ENCODE results near the gene ZNRF1. TPM values are rescaled to one million over a fixed set of nuclear protein-coding genes. Genes with fewer than 3 reads are reported as not detected.
A peak's percentile ranks its signal among the peaks of the same experiment; 100 is the strongest.

The ZNRF1 gene
- total RNA-seq, 1 experiment from 2014 or later: 55.1 TPM

DNA sequence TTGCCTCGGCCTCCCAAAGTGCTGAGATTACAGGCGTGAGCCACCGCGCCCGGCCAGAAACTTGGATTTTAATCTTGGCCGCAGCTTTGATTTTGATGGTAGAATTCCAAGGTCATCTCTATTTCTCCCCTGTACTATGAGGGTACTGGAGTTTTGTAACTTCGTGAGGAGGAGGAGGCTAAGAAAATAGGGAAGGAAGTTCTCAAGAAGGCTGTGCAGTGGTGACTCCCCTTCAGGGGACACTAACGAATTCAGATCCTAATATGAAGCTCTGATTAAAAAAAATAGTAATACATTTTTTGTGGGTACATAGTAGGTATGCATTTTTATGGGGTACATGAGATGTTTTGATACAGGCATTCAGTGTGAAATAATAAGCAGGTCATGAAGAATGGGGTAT is 61.9 kb downstream of the ZNRF1 start:
- no peaks in the 10 kb centered on the region for H3K36me3 ChIP-seq (ENCODE audit: insufficient read depth, low read length, poor library complexity, severe bottlenecking)
- intact Hi-C loops (cut with micrococcal nuclease; ENCODE audit: unreplicated experiment): no loop called here
- no peaks in the 10 kb centered on the region for H3K27me3 ChIP-seq (replicated peaks; ENCODE audit: insufficient read depth, low read depth, low read length, poor library complexity)
- BruUV-seq (replicated peaks): no TSS peak
- H3K27ac ChIP-seq (ENCODE audit: low read depth, low read length, poor library complexity, severe bottlenecking): no peak overlapping the region
- POLR2A ChIA-PET (ENCODE audit: low non-redundant PET): no interaction called here
- TF ChIP-seq, protein P1, sequence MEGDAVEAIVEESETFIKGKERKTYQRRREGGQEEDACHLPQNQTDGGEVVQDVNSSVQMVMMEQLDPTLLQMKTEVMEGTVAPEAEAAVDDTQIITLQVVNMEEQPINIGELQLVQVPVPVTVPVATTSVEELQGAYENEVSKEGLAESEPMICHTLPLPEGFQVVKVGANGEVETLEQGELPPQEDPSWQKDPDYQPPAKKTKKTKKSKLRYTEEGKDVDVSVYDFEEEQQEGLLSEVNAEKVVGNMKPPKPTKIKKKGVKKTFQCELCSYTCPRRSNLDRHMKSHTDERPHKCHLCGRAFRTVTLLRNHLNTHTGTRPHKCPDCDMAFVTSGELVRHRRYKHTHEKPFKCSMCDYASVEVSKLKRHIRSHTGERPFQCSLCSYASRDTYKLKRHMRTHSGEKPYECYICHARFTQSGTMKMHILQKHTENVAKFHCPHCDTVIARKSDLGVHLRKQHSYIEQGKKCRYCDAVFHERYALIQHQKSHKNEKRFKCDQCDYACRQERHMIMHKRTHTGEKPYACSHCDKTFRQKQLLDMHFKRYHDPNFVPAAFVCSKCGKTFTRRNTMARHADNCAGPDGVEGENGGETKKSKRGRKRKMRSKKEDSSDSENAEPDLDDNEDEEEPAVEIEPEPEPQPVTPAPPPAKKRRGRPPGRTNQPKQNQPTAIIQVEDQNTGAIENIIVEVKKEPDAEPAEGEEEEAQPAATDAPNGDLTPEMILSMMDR (conservative IDR thresholded peaks at IDR 0.05; ENCODE audit: low read depth, low read length): no peak
- peaks cover 8% of the 10 kb centered on the region for H3K4me1 ChIP-seq (ENCODE audit: insufficient read depth, low read length, poor library complexity, severe bottlenecking)
- no peak overlapping the region for H3K4me3 ChIP-seq (ENCODE audit: low read depth, low read length, poor library complexity, severe bottlenecking)
- H3K9me3 ChIP-seq (ENCODE audit: low read depth, low read length, poor library complexity, severe bottlenecking): no peaks in the 10 kb centered on the region
- no peak for DNase-seq (ENCODE audit: low spot score)
- CTCF ChIA-PET: no interaction called here

DNA sequence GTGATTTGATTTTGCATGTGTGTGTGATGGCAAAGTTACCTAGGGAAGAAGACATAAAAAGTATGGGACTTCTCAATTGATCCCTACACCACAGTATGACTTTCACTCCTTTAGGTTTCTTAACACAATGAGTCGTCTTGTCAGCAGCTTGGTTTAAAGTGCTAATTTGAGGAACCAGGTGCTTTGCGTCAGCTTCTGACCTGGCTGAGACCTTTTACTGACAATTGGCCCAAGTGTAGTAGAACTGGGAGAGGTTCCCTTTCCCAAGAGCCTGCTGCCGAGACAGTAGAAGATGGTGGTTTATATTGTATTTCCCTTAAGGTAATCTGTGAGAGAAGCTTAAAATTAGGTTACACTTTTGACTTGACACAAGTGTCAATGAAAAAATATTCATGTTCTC is 62.8 kb downstream of the ZNRF1 start:
- no peak for DNase-seq (ENCODE audit: low spot score)
- TF ChIP-seq, protein P1 (conservative IDR thresholded peaks at IDR 0.05; ENCODE audit: low read depth, low read length): no peak
- H3K27ac ChIP-seq (ENCODE audit: low read depth, low read length, poor library complexity, severe bottlenecking): no peak overlapping the region
- no peaks in the 10 kb centered on the region for H3K9me3 ChIP-seq (ENCODE audit: low read depth, low read length, poor library complexity, severe bottlenecking)
- no peak overlapping the region for H3K4me3 ChIP-seq (ENCODE audit: low read depth, low read length, poor library complexity, severe bottlenecking)
- peaks cover 8% of the 10 kb centered on the region for H3K4me1 ChIP-seq (ENCODE audit: insufficient read depth, low read length, poor library complexity, severe bottlenecking)
- CTCF ChIA-PET: interaction anchor here (0.7 kb wide), 1 partner anchor 17 kb away, joined by 4 read pairs; no protein-coding TSS in a partner anchor
- H3K36me3 ChIP-seq (ENCODE audit: insufficient read depth, low read length, poor library complexity, severe bottlenecking): no peaks in the 10 kb centered on the region
- POLR2A ChIA-PET (ENCODE audit: low non-redundant PET): no interaction called here
- intact Hi-C loops (cut with micrococcal nuclease; ENCODE audit: unreplicated experiment): no loop called here
- H3K27me3 ChIP-seq (replicated peaks; ENCODE audit: insufficient read depth, low read depth, low read length, poor library complexity): no peaks in the 10 kb centered on the region
- BruUV-seq (replicated peaks): no TSS peak

DNA sequence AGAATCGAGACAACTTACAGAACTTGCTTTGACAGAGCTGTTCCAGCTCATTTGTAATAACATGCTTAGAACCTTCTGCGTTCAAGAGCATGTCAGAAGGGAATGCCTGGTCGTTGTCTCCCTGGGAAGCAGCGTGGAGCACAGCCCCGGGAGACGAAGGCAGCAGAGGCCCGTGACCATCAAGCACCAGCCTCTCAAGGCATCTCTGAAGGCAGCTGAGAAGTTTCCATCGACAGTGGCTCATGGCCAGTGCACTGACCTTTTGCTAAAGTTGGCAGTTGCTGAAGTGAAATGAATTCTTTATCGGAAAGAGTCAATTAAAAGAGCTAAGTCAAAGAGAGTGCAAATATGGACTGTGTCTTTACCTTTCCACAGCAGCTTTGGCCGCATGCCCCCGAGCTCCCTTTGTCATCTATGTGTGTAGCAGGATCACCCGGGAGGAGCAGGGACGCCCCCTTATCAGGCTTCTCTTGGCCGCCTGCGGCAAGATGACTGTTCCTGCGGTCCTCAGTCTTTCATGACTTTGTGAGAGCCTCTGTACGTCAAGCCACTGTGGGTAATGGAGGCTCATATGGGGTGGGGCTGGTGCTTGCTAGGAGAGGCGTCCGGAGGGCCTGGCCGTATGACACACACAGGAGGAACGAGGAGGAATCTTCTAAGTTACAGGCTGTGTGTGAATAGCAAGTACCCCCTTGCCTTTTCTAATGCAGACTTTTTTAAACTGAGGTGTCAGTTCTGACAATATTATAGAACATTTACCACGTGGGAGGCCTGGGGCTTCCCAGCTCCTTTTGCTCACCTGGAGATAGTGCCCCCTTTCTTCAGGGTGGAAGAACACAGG is 63.5 kb downstream of the ZNRF1 start:
- no TSS peak for BruUV-seq (replicated peaks)
- TF ChIP-seq, protein P1 (conservative IDR thresholded peaks at IDR 0.05; ENCODE audit: low read depth, low read length): no peak
- TF ChIP-seq EZH2 (IDR thresholded peaks at IDR 0.05; ENCODE audit: borderline replicate concordance, low read depth, low read length, poor library complexity, severe bottlenecking): no peak
- no peaks in the 10 kb centered on the region for H3K27me3 ChIP-seq (replicated peaks; ENCODE audit: insufficient read depth, low read depth, low read length, poor library complexity)
- CTCF ChIA-PET: interaction anchor here (0.7 kb wide), 1 partner anchor 18 kb away, joined by 4 read pairs; no protein-coding TSS in a partner anchor
- POLR2A ChIA-PET (ENCODE audit: low non-redundant PET): no interaction called here
- peaks cover 8% of the 10 kb centered on the region for H3K4me1 ChIP-seq (ENCODE audit: insufficient read depth, low read length, poor library complexity, severe bottlenecking)
- intact Hi-C loops (cut with micrococcal nuclease; ENCODE audit: unreplicated experiment): no loop called here
- H3K9me3 ChIP-seq (ENCODE audit: low read depth, low read length, poor library complexity, severe bottlenecking): no peaks in the 10 kb centered on the region
- peak overlapping the region; percentile 37 for H3K27ac ChIP-seq (ENCODE audit: low read depth, low read length, poor library complexity, severe bottlenecking)
- DNase-seq (ENCODE audit: low spot score): no peak
- H3K4me3 ChIP-seq (ENCODE audit: low read depth, low read length, poor library complexity, severe bottlenecking): no peak overlapping the region
- no peaks in the 10 kb centered on the region for H3K36me3 ChIP-seq (ENCODE audit: insufficient read depth, low read length, poor library complexity, severe bottlenecking)
